ENCODE measurements around the gene DDA1.

DDA1 gene

DNA sequence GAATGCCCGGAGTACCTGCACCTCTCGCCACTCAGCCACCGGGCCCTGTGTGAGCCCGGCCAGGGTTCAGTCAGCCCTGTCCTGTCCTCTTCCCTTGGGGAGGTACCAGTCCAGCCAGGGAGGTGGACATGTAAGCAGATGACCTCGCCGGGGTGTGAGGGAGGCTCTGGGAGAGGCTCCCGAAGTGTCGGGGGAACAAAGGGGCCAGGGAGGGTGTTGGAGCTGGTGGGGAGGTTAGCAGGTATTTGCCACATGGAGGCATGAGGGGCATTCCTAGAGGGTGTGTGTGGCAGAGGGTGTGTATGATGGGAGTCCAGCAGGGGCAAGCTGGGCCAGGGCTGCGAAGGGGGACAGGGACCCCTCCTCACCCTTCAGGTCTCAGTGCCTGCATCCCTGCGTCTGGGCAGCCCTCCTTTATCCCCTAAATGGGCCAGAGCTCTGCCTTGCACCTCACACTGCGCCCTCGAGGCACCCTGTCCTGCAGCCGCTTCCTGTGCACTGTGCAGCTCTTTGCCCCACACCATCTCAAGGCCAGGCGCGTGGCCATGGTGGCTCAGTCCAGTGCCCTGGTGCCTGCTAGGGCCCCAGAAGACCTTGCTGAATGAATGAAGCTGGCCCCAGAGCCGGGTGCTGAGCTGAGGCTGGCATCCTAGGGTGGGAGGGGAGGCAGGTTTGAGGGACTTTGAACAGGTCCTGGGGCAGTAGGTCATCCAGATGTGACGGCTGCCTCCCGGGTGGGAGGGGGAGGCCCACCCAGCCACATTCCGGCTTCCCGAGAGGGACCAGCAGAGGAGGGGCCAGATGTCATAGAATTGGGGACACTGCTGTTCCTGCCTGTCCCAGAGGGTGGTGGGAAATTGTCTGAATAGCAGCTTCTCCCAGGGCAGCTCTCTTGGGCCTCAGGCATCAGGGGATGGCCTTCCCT is 3.1 kb downstream of the DDA1 start:
- Histone ChIP-seq H3K27ac (peak overlapping the region; percentile 85), H3K4me3 (ENCODE audit: low read depth, low read length) (no peak overlapping the region), H3K36me3 (replicated peaks) (peaks cover 39% of the 10 kb centered on the region), H3K27me3 (replicated peaks) (no peaks in the 10 kb centered on the region)
- DNase-seq, result no peak
- TF ChIP-seq, protein P1, sequence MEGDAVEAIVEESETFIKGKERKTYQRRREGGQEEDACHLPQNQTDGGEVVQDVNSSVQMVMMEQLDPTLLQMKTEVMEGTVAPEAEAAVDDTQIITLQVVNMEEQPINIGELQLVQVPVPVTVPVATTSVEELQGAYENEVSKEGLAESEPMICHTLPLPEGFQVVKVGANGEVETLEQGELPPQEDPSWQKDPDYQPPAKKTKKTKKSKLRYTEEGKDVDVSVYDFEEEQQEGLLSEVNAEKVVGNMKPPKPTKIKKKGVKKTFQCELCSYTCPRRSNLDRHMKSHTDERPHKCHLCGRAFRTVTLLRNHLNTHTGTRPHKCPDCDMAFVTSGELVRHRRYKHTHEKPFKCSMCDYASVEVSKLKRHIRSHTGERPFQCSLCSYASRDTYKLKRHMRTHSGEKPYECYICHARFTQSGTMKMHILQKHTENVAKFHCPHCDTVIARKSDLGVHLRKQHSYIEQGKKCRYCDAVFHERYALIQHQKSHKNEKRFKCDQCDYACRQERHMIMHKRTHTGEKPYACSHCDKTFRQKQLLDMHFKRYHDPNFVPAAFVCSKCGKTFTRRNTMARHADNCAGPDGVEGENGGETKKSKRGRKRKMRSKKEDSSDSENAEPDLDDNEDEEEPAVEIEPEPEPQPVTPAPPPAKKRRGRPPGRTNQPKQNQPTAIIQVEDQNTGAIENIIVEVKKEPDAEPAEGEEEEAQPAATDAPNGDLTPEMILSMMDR (IDR thresholded peaks at IDR 0.05; ENCODE audit: low read depth, low read length, missing control alignments), result no peak
- in situ Hi-C loops (cut with HindIII; ENCODE audit: low pct_ligation_motif_present, low sequenced_read_pairs), result no loop called here

DNA sequence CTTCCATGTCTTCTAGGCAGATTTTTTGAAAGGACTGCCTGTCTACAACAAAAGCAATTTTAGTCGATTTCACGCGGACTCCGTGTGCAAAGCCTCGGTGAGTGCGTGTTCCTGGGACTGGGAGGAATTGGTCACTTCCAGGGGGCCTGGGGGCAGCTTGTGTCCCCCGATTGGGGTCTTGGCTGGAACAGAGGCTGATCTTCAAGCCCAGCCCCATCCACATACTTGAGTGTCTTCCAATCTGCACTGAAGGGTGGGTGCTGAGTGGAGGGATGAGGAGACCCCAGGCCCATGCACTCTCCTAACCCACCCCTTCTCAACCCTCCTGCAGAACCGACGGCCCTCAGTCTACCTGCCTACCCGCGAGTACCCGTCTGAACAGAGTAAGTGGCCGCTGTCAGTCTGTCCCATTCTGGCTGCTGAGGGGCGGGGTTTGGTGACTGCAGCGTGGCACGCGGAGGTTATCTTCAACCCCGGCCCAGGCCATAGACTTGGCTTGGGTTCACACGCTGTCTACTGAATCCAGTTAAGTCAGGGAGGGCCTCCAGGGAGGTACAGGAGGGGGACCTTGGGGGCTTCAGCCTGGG is 4.7 kb downstream of the DDA1 start:
- TF ChIP-seq, protein P1 (IDR thresholded peaks at IDR 0.05; ENCODE audit: low read depth, low read length, missing control alignments), result no peak
- in situ Hi-C loops (cut with HindIII; ENCODE audit: low pct_ligation_motif_present, low sequenced_read_pairs), result no loop called here
- Histone ChIP-seq H3K27ac (no peak overlapping the region), H3K36me3 (replicated peaks) (peaks cover 44% of the 10 kb centered on the region), H3K4me3 (ENCODE audit: low read depth, low read length) (no peak overlapping the region), H3K27me3 (replicated peaks) (no peaks in the 10 kb centered on the region)
- DNase-seq, result no peak

DNA sequence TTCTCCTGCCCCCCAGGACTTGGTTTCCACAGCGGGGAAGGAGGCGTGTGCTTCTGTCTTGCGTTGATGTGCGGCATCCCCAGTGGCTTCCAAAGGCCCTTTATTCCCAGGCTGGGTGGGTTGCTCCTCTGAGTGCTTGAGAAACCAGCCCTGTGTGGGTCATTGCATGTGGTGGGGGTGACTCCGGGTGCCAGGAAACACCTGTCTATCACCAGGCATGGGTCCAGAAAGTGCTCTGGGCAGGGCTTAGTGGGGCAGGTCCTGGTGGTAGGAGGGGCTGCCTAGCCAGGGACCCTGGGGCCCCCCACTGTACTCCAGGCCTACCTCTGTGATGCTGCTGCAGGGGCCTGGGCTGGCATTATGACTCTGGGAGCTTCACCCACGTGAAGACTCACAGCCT is 9.6 kb downstream of the DDA1 start:
- no peak for DNase-seq
- H3K27ac ChIP-seq, result no peak overlapping the region
- H3K27me3 ChIP-seq (replicated peaks), result no peaks in the 10 kb centered on the region
- TF ChIP-seq, protein P1 (IDR thresholded peaks at IDR 0.05; ENCODE audit: low read depth, low read length, missing control alignments), result no peak
- peaks cover 67% of the 10 kb centered on the region for H3K36me3 ChIP-seq (replicated peaks)
- in situ Hi-C loops (cut with HindIII; ENCODE audit: low pct_ligation_motif_present, low sequenced_read_pairs), result no loop called here
- no peak overlapping the region for H3K4me3 ChIP-seq (ENCODE audit: low read depth, low read length)

DNA sequence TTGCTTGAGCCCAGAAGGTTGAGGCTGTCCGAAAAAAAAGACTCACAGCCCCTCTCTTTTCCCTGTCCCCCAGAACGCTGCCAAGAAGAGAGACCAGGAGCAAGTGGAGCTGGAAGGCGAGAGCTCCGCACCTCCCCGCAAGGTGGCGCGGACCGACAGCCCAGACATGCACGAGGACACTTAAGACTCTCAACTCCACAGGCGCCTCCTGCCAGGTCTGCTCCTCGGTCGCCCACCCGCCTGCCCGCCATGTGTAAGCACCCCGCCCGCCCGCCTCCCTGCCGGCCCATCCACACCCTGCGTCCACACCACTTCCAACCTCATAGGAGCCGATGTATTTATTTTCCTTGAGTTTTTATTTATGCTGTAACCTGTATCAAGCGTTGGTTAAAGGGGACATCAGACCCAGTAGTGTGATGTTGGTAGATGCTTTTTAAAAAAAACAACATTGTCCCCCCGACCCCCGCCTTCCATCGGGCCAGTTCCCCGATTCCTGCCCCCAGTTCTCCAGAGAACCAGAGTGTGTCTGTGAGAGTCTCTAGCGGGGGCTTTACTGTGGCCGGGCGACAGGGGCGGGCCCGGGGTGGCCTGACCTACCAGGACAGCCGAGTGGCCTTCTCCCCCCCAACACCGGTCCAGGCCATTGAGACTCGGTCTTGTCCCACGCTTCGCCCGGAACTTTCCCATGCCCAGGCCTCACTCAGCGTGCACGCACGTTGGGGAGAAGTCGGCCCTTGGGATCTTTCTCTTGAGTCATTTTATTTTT is 10.3 kb downstream of the DDA1 start:
- Histone ChIP-seq H3K4me3 (ENCODE audit: low read depth, low read length) (no peak overlapping the region), H3K36me3 (replicated peaks) (peaks cover 60% of the 10 kb centered on the region), H3K27me3 (replicated peaks) (no peaks in the 10 kb centered on the region), H3K27ac (no peak overlapping the region)
- TF ChIP-seq, protein P1 (IDR thresholded peaks at IDR 0.05; ENCODE audit: low read depth, low read length, missing control alignments), result no peak
- in situ Hi-C loops (cut with HindIII; ENCODE audit: low pct_ligation_motif_present, low sequenced_read_pairs), result no loop called here
- DNase-seq, result no peak

DNA sequence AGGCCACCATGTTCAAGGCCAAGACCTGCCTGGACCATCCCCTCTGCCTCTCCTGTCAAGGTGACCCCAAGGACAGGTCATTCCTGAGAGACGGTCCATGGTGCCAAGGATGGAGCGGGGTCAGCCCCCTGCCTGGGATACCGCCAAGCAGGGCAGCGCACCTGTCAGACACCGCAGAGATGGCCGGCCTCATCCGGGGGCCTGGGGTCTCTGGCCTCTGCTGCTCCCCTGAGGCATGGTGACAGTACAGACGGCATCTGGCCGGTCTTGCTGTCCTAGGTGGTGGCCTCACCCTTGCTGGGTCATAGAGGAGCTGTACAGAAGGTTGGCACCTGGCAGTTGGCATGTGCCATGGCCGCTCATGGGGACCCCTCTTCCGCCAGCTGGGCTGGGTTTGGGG is 11.1 kb downstream of the DDA1 start:
- Histone ChIP-seq H3K4me3 (ENCODE audit: low read depth, low read length) (no peak overlapping the region), H3K27me3 (replicated peaks) (no peaks in the 10 kb centered on the region), H3K27ac (no peak overlapping the region), H3K36me3 (replicated peaks) (peaks cover 56% of the 10 kb centered on the region)
- in situ Hi-C loops (cut with HindIII; ENCODE audit: low pct_ligation_motif_present, low sequenced_read_pairs), result no loop called here
- DNase-seq, result no peak
- TF ChIP-seq, protein P1 (IDR thresholded peaks at IDR 0.05; ENCODE audit: low read depth, low read length, missing control alignments), result no peak
